ENCODE measurements around the gene MOK. TPM values are rescaled to one million over a fixed set of nuclear protein-coding genes. Genes with fewer than 3 reads are reported as not detected.

The MOK gene
- total and polyA plus RNA-seq, 2 experiments from 2014 or later, result 28.1 to 31.7 TPM

- no peak for DNase-seq (ENCODE audit: low read depth in 1 of 2, low spot score in 1 of 2)
- H3K9me3 ChIP-seq (ENCODE audit: low read depth), result no peaks in the 10 kb centered on the region
These were observed 104.1 kb downstream of the MOK start for GRCh38 chr14:102200690-102201352.

DNA sequence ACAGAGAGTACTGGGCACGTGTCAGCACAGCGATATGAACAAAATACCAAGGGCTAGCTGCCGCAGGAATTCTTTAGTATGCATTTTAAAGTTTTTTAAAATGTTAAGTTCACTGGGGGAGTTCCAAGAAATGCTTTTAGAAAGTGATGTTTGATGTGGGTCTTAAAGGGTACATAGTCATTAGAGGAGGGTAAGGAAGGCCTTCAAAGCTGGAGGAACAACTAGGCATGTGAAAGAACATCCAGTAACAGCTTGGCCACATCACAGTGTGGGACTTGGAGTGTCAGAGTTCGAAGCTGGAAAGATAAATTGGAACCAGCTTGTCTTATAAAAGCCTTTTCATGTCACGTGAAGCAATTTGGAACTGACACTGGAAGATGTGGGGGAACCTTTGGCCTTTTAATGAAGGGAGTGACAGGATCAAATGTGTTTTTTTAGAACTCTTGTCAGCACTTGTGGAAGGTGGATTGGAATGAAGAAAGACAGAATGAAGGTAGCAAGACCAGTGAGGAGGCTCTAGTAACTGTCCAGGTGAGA, 107.6 kb downstream of the MOK start:
- DNase-seq (ENCODE audit: low read depth in 1 of 2, low spot score in 1 of 2), result peak in 1 of 2 donors; percentile 26
- H3K4me1 ChIP-seq (ENCODE audit: low read depth), result no peaks in the 10 kb centered on the region
- no peak overlapping the region for H3K27ac ChIP-seq
- no peak overlapping the region for H3K4me3 ChIP-seq
- H3K27me3 ChIP-seq, result no peaks in the 10 kb centered on the region
- no peaks in the 10 kb centered on the region for H3K9me3 ChIP-seq (ENCODE audit: low read depth)
- TF ChIP-seq, protein P1, sequence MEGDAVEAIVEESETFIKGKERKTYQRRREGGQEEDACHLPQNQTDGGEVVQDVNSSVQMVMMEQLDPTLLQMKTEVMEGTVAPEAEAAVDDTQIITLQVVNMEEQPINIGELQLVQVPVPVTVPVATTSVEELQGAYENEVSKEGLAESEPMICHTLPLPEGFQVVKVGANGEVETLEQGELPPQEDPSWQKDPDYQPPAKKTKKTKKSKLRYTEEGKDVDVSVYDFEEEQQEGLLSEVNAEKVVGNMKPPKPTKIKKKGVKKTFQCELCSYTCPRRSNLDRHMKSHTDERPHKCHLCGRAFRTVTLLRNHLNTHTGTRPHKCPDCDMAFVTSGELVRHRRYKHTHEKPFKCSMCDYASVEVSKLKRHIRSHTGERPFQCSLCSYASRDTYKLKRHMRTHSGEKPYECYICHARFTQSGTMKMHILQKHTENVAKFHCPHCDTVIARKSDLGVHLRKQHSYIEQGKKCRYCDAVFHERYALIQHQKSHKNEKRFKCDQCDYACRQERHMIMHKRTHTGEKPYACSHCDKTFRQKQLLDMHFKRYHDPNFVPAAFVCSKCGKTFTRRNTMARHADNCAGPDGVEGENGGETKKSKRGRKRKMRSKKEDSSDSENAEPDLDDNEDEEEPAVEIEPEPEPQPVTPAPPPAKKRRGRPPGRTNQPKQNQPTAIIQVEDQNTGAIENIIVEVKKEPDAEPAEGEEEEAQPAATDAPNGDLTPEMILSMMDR (IDR thresholded peaks at IDR 0.05; ENCODE audit: low read depth, low read length), result no peak
- no peaks in the 10 kb centered on the region for H3K36me3 ChIP-seq

More at GRCh38 chr14:102200690-102201352, 104.1 kb downstream of the MOK start:
- no peaks in the 10 kb centered on the region for H3K27me3 ChIP-seq
- H3K36me3 ChIP-seq, result no peaks in the 10 kb centered on the region
- H3K27ac ChIP-seq, result no peak overlapping the region
- H3K4me3 ChIP-seq, result no peak overlapping the region
- H3K4me1 ChIP-seq (ENCODE audit: low read depth), result no peaks in the 10 kb centered on the region
- TF ChIP-seq, protein P1 (IDR thresholded peaks at IDR 0.05; ENCODE audit: low read depth, low read length), result no peak

DNA sequence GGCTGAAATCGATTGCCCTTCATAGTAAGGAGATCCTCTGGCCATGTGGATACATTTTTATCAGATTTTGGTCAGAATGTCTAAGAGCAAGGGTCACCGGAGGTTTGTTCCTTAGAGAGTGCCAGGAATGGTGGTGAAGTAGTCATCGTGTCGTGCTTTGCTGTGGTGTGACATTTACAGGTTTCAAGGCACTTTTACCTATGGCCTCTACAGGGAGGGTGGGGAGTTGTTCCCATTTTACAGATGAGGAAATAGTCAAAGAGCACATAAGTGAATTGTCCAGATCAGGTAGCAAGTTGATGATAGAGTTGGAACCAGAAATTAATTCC, 108.1 kb downstream of the MOK start:
- no peak overlapping the region for H3K27ac ChIP-seq
- TF ChIP-seq, protein P1 (IDR thresholded peaks at IDR 0.05; ENCODE audit: low read depth, low read length), result no peak
- no peaks in the 10 kb centered on the region for H3K27me3 ChIP-seq
- no peak for DNase-seq (ENCODE audit: low read depth in 1 of 2, low spot score in 1 of 2)
- no peaks in the 10 kb centered on the region for H3K36me3 ChIP-seq
- no peaks in the 10 kb centered on the region for H3K9me3 ChIP-seq (ENCODE audit: low read depth)
- no peak overlapping the region for H3K4me3 ChIP-seq
- no peaks in the 10 kb centered on the region for H3K4me1 ChIP-seq (ENCODE audit: low read depth)

GRCh38 chr14:102196039-102196901, 108.7 kb downstream of the MOK start:
- no peak overlapping the region for H3K4me3 ChIP-seq
- TF ChIP-seq, protein P1 (IDR thresholded peaks at IDR 0.05; ENCODE audit: low read depth, low read length), result no peak
- no peak for DNase-seq (ENCODE audit: low read depth in 1 of 2, low spot score in 1 of 2)

GRCh38 chr14:102195446-102195845, 109.5 kb downstream of the MOK start:
- no peaks in the 10 kb centered on the region for H3K27me3 ChIP-seq
- no peaks in the 10 kb centered on the region for H3K9me3 ChIP-seq (ENCODE audit: low read depth)
- H3K4me3 ChIP-seq, result no peak overlapping the region
- TF ChIP-seq, protein P1 (IDR thresholded peaks at IDR 0.05; ENCODE audit: low read depth, low read length), result no peak
- no peaks in the 10 kb centered on the region for H3K36me3 ChIP-seq
- H3K27ac ChIP-seq, result no peak overlapping the region
- DNase-seq (ENCODE audit: low read depth in 1 of 2, low spot score in 1 of 2), result peak in 1 of 2 donors; percentile 21
- peaks cover 9% of the 10 kb centered on the region for H3K4me1 ChIP-seq (ENCODE audit: low read depth)

More at GRCh38 chr14:102196039-102196901, 108.7 kb downstream of the MOK start:
- no peaks in the 10 kb centered on the region for H3K27me3 ChIP-seq
- H3K9me3 ChIP-seq (ENCODE audit: low read depth), result no peaks in the 10 kb centered on the region
- H3K27ac ChIP-seq, result no peak overlapping the region
- peaks cover 3% of the 10 kb centered on the region for H3K4me1 ChIP-seq (ENCODE audit: low read depth)
- H3K36me3 ChIP-seq, result no peaks in the 10 kb centered on the region

All from cardiac muscle cell (in vitro differentiated cells and primary cell).